Liver (tissue), 9 donors: ENCODE results near the gene ITGA6. TPM values are rescaled to one million over a fixed set of nuclear protein-coding genes. Genes with fewer than 3 reads are reported as not detected.
A peak's percentile ranks its signal among the peaks of the same experiment; 100 is the strongest.

ENCODE experiments used
- DNase-seq: peaks from one replicate; pipeline ENCODE4 v3.0.0-alpha.2; 2017; ENCODE audit warnings: low spot score
- H3K27ac ChIP-seq, 2 donors: one replicate each; pipeline ENCODE4 v1.7.0; 2013; ENCODE audit warnings: inconsistent platforms in 2 of 2, low read length in 2 of 2, control low read depth in 1 of 2, low read depth in 1 of 2, mild to moderate bottlenecking in 1 of 2
- H3K27me3 ChIP-seq, 4 donors: one replicate each; pipeline versions ENCODE4 v1.6.1 to v1.7.0; 2013; ENCODE audit warnings: low read length in 3 of 4, inconsistent platforms in 1 of 4, mild to moderate bottlenecking in 1 of 4, moderate library complexity in 1 of 4; ENCODE audit not compliant: control insufficient read depth in 4 of 4, insufficient read depth in 4 of 4
- H3K36me3 ChIP-seq, 4 donors: one replicate each; pipeline versions ENCODE4 v1.6.1 to v1.7.0; 2013; ENCODE audit warnings: low read length in 3 of 4, mild to moderate bottlenecking in 3 of 4, low read depth in 1 of 4, moderate library complexity in 1 of 4; ENCODE audit not compliant: control insufficient read depth in 4 of 4, insufficient read depth in 3 of 4
- H3K4me1 ChIP-seq, 4 donors: one replicate each; pipeline versions ENCODE4 v1.6.1 to v1.7.0; 2013; ENCODE audit warnings: low read length in 3 of 4, mild to moderate bottlenecking in 3 of 4, moderate library complexity in 1 of 4; ENCODE audit not compliant: control insufficient read depth in 4 of 4, insufficient read depth in 4 of 4
- H3K4me3 ChIP-seq, 3 donors: one replicate each; pipeline versions ENCODE4 v1.6.1 to v1.7.0; 2013; ENCODE audit warnings: low read length in 3 of 3, control low read depth in 1 of 3, low read depth in 1 of 3, mild to moderate bottlenecking in 1 of 3
- H3K9ac ChIP-seq, 2 donors: one replicate each; pipeline ENCODE4 v1.7.0; 2013; ENCODE audit warnings: low read length in 2 of 2, mild to moderate bottlenecking in 2 of 2, moderate library complexity in 2 of 2, control low read depth in 1 of 2, low read depth in 1 of 2
- H3K9me3 ChIP-seq, 4 donors: one replicate each; pipeline versions ENCODE4 v1.6.1 to v1.7.0; 2013; ENCODE audit warnings: low read length in 3 of 4; ENCODE audit not compliant: control insufficient read depth in 4 of 4
- EGR1 ChIP-seq, 2 donors: IDR thresholded peaks; 2 replicates each; pipeline ENCODE4 v1.6.1; 2016 to 2018; ENCODE audit warnings: antibody characterized with exemption in 2 of 2, low read depth in 2 of 2
- FOXA1 ChIP-seq: IDR thresholded peaks from 2 replicates; pipeline ENCODE4 v1.6.1; 2016; ENCODE audit warnings: antibody characterized with exemption
- GABPA ChIP-seq, 2 donors: IDR thresholded peaks in 1 of 2; conservative IDR thresholded peaks in 1 of 2; 2 replicates each; pipeline ENCODE4 v1.6.1; 2016; ENCODE audit warnings: antibody characterized with exemption in 2 of 2, mild to moderate bottlenecking in 1 of 2, moderate library complexity in 1 of 2
- HNF4G ChIP-seq: IDR thresholded peaks from 2 replicates; pipeline ENCODE4 v1.6.1; 2016; ENCODE audit warnings: antibody characterized with exemption
- JUND ChIP-seq, 2 donors: IDR thresholded peaks; 2 replicates each; pipeline ENCODE4 v1.6.1; 2016; ENCODE audit warnings: antibody characterized with exemption in 2 of 2
- NR2F2 ChIP-seq: IDR thresholded peaks from 2 replicates; pipeline ENCODE4 v1.6.1; 2016; ENCODE audit warnings: antibody characterized with exemption
- RAD21 ChIP-seq, 2 donors: IDR thresholded peaks; 2 replicates each; pipeline ENCODE4 v1.6.1; 2016; ENCODE audit warnings: antibody characterized with exemption in 2 of 2, mild to moderate bottlenecking in 2 of 2
- RXRA ChIP-seq, 2 donors: IDR thresholded peaks; 2 replicates each; pipeline ENCODE4 v1.6.1; 2017 to 2018; ENCODE audit warnings: antibody characterized with exemption in 2 of 2, mild to moderate bottlenecking in 1 of 2
- SP1 ChIP-seq: IDR thresholded peaks from 2 replicates; pipeline ENCODE4 v1.6.1; 2018; ENCODE audit warnings: antibody characterized with exemption, mild to moderate bottlenecking
- TAF1 ChIP-seq: conservative IDR thresholded peaks from 2 replicates; pipeline ENCODE4 v1.6.1; 2016; ENCODE audit warnings: antibody characterized with exemption, mild to moderate bottlenecking
- YY1 ChIP-seq: IDR thresholded peaks from 2 replicates; pipeline ENCODE4 v1.6.1; 2016; ENCODE audit warnings: antibody characterized with exemption, mild to moderate bottlenecking
- WGBS: extraction: QIAGEN DNeasy Blood & Tissue Kit; methylation state at CpG from one replicate; pipeline ENCODE4 v1.1.7; 2013; 5-methylcytosine and 5-hydroxymethylcytosine counted together
- polyA plus RNA-seq, 2 donors: library from polyadenylated mRNA; stranded (reverse) in 1 of 2; unstranded in 1 of 2; fragments of 200-250 nt in 1 of 2; fragments of >200 nt in 1 of 2; fragmentation: Nextera tagmentation in 1 of 2; extraction: Ambion mirVana in 1 of 2; gene quantifications; one replicate each; pipeline versions ENCODE4 v1.2.1 to v1.2.3, GENCODE V29; 2013 to 2015
- total RNA-seq, 2 donors: library from RNA; depleted of rRNA; stranded (reverse); fragments of >200 nt; gene quantifications; one replicate each; pipeline ENCODE4 v1.2.3, GENCODE V29; 2014
- TF ChIP-seq, protein P1 (sequence below): IDR thresholded peaks from 2 replicates; pipeline ENCODE4 v1.6.1; 2016; ENCODE audit warnings: antibody characterized with exemption, mild to moderate bottlenecking
- TF ChIP-seq, protein P2 (sequence below): IDR thresholded peaks from 2 replicates; pipeline ENCODE4 v1.6.1; 2016; ENCODE audit warnings: antibody characterized with exemption
- donor health status: healthy.
- donor health status: healthy.
- donor health status: healthy.
- donor health status: healthy.
- donor health status: healthy.

Gene ITGA6
- total and polyA plus RNA-seq, 4 donors: 5.8 to 21.6 (median 11.4) TPM

DNA sequence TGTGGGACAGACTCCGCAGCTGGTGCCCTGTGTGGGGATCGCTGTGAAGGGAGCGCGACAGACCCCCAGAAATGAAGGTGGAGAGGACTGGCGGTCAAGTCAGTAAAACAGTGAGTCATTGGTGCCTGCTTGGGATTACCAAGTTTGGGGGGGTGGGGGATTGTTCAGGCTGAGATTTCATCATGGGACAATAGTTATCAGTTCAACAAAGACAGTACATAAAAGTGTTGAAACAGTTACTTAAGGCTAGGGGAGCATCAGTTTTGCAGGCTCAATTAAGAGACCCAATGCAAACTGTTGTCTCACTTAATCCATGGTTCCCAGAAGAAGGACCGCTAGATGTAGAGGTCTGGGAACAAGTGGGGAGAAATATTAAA, 86.1 kb downstream of the ITGA6 start (continued):
- TF ChIP-seq, protein P1, sequence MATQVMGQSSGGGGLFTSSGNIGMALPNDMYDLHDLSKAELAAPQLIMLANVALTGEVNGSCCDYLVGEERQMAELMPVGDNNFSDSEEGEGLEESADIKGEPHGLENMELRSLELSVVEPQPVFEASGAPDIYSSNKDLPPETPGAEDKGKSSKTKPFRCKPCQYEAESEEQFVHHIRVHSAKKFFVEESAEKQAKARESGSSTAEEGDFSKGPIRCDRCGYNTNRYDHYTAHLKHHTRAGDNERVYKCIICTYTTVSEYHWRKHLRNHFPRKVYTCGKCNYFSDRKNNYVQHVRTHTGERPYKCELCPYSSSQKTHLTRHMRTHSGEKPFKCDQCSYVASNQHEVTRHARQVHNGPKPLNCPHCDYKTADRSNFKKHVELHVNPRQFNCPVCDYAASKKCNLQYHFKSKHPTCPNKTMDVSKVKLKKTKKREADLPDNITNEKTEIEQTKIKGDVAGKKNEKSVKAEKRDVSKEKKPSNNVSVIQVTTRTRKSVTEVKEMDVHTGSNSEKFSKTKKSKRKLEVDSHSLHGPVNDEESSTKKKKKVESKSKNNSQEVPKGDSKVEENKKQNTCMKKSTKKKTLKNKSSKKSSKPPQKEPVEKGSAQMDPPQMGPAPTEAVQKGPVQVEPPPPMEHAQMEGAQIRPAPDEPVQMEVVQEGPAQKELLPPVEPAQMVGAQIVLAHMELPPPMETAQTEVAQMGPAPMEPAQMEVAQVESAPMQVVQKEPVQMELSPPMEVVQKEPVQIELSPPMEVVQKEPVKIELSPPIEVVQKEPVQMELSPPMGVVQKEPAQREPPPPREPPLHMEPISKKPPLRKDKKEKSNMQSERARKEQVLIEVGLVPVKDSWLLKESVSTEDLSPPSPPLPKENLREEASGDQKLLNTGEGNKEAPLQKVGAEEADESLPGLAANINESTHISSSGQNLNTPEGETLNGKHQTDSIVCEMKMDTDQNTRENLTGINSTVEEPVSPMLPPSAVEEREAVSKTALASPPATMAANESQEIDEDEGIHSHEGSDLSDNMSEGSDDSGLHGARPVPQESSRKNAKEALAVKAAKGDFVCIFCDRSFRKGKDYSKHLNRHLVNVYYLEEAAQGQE: no peak
- TF ChIP-seq RXRA (IDR thresholded peaks at IDR 0.05): no peak

DNA sequence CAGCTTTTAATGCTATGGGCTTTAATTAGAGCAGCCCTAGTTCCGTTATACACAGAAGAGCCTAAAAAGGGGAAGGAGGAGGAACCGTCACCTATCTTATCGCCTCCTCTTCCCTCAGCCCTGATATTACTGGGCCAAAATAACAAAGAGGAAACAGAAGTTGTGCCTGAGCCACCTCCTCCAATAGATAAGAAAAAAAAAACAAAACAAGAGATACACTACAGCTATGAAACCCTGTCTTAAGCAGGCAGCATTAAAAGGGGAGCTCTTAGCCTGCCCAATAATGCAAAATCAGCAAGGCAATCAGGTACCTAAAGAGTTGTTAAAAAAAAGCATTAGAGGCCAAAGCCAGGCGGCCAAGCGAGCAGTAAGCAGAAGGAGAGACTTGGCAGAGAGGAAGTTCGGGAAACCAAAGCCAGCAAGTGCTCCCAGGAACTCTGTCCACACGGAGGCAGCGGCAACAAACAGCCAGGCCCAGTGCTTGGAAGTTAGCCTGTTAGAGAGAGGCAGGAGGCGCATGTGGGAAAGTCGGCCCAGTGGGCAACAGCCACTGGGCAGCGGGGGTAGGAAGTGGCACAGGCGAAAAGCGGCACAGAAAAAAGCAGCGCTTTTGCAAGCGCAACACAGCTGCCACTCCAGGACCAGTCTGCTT, 86.7 kb downstream of the ITGA6 start:
- H3K9ac ChIP-seq: no peak overlapping the region
- 74% methylated on average over 15 of the region's 15 CpGs for WGBS
- peaks cover 10 to 25% (median 19%) of the 10 kb centered on the region in 4 donors for H3K9me3 ChIP-seq
- no peaks in the 10 kb centered on the region for H3K36me3 ChIP-seq
- H3K4me1 ChIP-seq: no peaks in the 10 kb centered on the region
- H3K4me3 ChIP-seq: peak overlapping the region in 2 of 3 donors; percentile 3 to 18
- no peaks in the 10 kb centered on the region for H3K27me3 ChIP-seq
- no peak overlapping the region for H3K27ac ChIP-seq
- no peak for DNase-seq
- TF ChIP-seq NR2F2: peak; percentile 63
- no peak for TF ChIP-seq YY1

DNA sequence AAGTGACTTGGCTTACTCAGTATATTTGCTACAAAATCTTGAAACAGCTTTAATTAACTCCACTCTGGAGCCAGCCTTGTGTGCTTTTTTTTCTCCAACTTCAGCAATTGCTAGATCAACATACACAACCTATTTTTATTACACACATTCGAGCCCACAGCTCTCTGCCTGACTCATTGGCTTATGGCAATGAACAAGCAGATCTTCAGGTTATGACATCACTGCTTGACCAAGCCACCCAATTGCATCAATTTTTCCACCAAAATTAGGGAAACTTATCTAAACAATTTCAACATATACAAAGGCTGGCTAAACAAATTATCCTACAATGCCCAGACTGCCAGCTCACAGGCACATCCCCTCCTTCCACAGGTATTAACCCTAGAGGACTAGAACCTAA, 88.9 kb downstream of the ITGA6 start:
- Histone ChIP-seq H3K27me3 (no peaks in the 10 kb centered on the region), H3K4me3 (no peak overlapping the region), H3K27ac (no peak overlapping the region), H3K9ac (no peak overlapping the region), H3K36me3 (no peaks in the 10 kb centered on the region), H3K9me3 (peaks cover 11 to 30% (median 19%) of the 10 kb centered on the region in 4 donors), H3K4me1 (no peaks in the 10 kb centered on the region)
- DNase-seq: no peak
- TF ChIP-seq, protein P2, sequence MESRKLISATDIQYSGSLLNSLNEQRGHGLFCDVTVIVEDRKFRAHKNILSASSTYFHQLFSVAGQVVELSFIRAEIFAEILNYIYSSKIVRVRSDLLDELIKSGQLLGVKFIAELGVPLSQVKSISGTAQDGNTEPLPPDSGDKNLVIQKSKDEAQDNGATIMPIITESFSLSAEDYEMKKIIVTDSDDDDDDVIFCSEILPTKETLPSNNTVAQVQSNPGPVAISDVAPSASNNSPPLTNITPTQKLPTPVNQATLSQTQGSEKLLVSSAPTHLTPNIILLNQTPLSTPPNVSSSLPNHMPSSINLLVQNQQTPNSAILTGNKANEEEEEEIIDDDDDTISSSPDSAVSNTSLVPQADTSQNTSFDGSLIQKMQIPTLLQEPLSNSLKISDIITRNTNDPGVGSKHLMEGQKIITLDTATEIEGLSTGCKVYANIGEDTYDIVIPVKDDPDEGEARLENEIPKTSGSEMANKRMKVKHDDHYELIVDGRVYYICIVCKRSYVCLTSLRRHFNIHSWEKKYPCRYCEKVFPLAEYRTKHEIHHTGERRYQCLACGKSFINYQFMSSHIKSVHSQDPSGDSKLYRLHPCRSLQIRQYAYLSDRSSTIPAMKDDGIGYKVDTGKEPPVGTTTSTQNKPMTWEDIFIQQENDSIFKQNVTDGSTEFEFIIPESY: no peak
- TF ChIP-seq GABPA (IDR thresholded peaks at IDR 0.05 in 1 of 2, conservative IDR thresholded peaks at IDR 0.05 in 1 of 2): no peak
- no peak for TF ChIP-seq JUND (IDR thresholded peaks at IDR 0.05)
- no peak for TF ChIP-seq EGR1 (IDR thresholded peaks at IDR 0.05; ENCODE audit: low read depth in 2 of 2)
- TF ChIP-seq HNF4G: no peak
- TF ChIP-seq YY1: no peak
- 63% methylated on average over 1 of the region's 1 CpG for WGBS

DNA sequence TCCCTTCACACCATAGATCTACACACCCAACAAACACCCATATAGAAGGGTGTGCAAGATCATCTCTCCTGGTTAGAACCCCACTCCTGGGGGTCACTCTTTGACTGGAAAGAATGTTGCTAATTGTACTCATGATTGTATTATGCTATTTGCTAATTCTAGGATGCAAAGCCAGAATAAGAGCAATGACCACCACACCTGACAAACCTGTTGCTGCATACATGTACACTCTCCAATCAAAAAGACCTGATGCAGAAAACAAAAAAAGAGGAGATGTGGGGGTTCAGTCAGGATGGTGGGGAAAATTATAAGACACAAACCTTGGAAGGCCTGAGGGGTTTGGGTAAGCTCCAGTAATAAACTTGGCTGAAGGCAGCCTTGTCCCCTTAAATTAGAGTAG, 91.6 kb downstream of the ITGA6 start:
- H3K9ac ChIP-seq: no peak overlapping the region
- H3K4me3 ChIP-seq: no peak overlapping the region
- no peak overlapping the region for H3K27ac ChIP-seq
- no peaks in the 10 kb centered on the region for H3K27me3 ChIP-seq
- H3K36me3 ChIP-seq: no peaks in the 10 kb centered on the region
- H3K4me1 ChIP-seq: no peaks in the 10 kb centered on the region
- no peak for DNase-seq
- peaks cover 2 to 11% (median 4%) of the 10 kb centered on the region in 4 donors for H3K9me3 ChIP-seq
- TF ChIP-seq TAF1 (no peak), SP1 (no peak), FOXA1 (no peak), YY1 (no peak), RAD21 (IDR thresholded peaks at IDR 0.05) (no peak), JUND (IDR thresholded peaks at IDR 0.05) (no peak)
- TF ChIP-seq, protein P2: no peak
- TF ChIP-seq, protein P1: no peak
